GM12874 (cell line): ENCODE measurements around the gene ANKRD35.

Experiments
- TF ChIP-seq, protein P1 (sequence below): IDR thresholded peaks from 2 replicates; pipeline ENCODE4 v1.5.1; 2011; ENCODE audit warnings: low read depth, mild to moderate bottlenecking, control low read depth, low read length, moderate library complexity; ENCODE audit not compliant: insufficient read depth

ANKRD35 gene

DNA sequence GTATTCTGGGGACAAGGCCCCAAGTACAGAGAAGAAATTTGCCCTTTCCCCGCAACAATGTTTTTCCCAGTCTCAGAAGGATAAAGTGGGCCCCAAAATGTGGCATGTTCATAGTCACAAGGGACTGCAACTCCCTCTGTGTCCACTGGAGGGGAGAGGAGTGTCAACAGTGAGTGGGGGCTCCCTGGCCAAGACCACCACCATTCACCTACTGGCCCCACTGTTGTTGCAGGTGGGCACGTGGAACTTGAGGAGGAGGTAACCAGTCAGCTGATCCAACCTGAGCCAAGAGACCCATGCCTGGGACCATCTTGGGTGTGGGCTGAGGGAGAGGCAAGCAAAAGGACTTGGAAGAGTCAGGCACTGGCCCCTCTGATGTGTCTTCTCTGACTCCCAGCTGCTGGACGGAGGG lies 39.5 kb downstream of the ANKRD35 start:
- TF ChIP-seq, protein P1, sequence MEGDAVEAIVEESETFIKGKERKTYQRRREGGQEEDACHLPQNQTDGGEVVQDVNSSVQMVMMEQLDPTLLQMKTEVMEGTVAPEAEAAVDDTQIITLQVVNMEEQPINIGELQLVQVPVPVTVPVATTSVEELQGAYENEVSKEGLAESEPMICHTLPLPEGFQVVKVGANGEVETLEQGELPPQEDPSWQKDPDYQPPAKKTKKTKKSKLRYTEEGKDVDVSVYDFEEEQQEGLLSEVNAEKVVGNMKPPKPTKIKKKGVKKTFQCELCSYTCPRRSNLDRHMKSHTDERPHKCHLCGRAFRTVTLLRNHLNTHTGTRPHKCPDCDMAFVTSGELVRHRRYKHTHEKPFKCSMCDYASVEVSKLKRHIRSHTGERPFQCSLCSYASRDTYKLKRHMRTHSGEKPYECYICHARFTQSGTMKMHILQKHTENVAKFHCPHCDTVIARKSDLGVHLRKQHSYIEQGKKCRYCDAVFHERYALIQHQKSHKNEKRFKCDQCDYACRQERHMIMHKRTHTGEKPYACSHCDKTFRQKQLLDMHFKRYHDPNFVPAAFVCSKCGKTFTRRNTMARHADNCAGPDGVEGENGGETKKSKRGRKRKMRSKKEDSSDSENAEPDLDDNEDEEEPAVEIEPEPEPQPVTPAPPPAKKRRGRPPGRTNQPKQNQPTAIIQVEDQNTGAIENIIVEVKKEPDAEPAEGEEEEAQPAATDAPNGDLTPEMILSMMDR = peak; percentile 82

DNA sequence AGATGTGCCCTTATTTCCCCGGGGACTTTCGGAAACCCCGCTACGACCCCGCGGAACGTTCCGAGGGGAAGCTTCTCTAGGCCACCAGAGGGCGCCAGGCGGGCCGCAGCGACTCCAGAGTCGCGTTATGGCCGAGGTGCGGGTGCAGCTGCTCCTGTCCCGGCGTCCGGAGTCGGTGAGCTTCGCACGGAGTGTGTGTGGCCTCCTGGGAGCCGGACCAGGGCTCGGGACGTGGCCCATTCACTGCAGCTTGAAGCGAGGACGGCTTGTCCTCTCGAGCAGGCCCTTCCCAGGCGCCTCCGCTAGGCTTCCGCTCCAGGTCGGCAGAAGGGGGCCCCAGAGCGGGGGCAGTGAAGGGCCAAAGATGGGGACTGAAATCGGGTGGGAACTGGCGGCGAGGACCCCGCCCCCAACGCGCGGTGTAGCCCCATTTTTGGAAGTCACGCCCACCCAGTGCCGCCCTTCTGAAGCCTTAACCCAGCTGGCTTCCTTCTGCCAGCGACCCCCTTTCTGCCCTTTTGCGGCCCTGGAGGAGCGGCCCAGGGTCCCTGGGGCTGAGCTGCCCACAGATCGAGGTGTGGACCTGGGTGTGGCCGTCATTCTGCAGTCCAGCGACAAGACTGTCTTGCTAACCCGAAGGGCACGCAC lies 40.0 kb downstream of the ANKRD35 start, which contains the start of gene NUDT17:
NUDT17 (plus strand) TSS at position 117 of the 648 bp plus-strand sequence; CDS start at position 128, 11 bp downstream.
- TF ChIP-seq, protein P1 = peak; percentile 97

DNA sequence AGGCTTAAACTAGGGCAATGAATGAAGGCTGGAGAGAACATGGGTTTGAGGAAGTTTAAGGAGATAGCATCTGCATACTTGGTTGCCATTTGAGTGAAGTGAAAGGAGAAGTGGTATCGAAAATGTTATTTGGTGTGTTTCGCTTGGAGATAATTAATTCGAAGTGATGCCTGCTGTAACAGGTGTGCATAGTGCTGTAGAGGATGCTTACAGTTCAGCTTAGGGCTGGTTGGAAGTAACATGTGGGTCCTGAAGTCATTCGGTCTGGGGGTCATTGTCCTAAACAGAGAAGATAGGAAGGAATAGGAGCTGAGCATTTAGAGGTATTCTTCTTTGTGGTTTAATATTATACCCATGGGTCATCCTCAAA lies 40.5 kb downstream of the ANKRD35 start:
- TF ChIP-seq, protein P1 = no peak

DNA sequence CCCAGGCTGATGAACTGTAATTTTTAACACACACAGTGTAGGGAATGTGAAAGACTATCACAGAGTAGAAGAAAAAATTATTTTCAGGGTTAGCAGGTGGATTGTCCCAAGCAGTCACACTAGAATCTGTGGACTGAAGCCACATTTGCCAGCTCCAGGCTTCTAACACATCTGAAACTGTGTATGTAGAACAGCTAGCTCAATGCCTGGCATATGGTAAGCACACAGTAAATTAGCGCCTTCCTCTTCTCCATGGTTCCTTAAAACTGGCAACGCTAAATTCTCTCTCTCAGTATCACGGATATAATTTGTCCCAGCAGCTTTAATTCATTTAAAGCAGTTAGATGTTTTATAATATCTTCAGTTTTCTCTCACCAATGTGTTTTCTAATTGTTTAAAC lies 42.6 kb downstream of the ANKRD35 start:
- TF ChIP-seq, protein P1 = no peak

DNA sequence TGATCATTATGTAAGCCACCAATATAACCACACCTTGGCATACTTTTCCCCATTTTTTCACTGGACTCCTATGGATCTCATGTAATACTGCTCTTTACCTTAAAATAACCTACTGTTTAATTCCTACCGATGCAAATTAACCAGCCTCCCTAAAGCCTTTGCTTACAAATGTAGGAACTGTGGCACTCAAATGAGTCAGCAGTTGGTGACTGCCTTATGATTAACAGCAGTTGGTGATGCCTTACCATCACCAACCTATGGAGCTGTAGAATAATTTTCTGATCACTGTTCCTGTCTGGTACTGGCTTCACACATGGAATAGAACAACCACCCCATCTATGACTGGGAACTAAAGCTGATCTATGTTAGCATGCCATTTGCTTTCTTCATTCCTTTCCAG lies 48.0 kb downstream of the ANKRD35 start:
- TF ChIP-seq, protein P1 = no peak

DNA sequence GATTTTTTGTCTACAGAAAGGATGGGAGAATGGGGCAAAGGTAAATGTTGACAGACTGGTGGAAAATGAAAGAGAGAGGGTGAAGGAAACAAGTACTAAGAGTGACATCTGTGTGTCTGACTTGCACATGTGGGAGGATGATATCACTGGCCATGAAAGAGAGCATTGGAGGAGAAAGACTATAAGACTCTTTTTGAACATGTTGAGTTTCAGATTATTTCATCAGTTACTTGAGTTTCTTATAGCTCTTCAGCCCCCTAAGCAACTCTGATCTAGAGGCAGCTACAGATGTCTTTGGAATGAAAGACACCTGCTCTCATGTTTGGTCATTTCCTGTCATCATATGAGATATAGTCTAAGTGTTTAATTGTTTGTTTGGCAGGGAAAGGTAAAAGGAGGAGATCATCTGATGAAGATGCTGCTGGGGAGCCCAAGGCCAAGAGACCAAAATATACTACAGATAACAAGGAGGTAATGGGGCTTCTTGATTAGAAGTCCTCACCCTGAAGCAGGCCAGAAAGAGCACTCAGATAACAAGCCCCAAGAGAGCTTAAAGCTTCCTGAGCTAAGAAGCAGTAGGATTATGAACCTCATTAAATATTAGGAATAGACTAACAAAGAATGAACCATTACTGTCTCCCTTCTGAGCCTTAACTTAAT lies 57.2 kb downstream of the ANKRD35 start:
- TF ChIP-seq, protein P1 = no peak

DNA sequence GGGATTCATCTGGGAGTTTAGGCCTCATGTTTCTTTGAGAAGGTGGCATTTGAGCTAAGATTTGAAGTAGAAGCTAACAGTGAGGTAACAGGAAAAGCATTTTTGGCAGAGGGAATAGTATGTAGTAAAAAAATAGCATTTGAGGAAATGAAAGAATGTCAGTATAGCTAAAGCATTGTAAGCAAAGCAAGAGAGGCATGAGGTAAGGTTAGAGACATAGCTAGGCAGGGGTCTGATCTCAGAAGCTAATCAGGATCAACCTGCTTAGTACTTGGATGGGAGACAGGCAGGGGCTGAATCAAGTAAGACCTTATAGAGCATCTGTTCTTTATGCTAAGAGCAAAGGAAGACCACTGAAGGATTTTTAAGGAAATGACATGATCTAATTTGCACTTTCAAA lies 57.7 kb downstream of the ANKRD35 start:
- TF ChIP-seq, protein P1 = no peak
